ENCODE data around the gene CRLF1. TPM values are rescaled to one million over a fixed set of nuclear protein-coding genes. Genes with fewer than 3 reads are reported as not detected.

Gene CRLF1
- polyA plus RNA-seq, 1 experiment, result 5.6 TPM

GRCh38 chr19:18648973-18649315, 42.3 kb upstream of the CRLF1 start:
- H3K36me3 ChIP-seq (ENCODE audit: control insufficient read depth, insufficient read depth, low read length), result no peaks in the 10 kb centered on the region; the same call in 1 of the 2 replicates
- no peak for DNase-seq (ENCODE audit: low read depth)
- TF ChIP-seq CTCF (IDR thresholded peaks at IDR 0.05; ENCODE audit: insufficient read depth, low read depth, low read length), result no peak
- ChIA-PET POLR2A (no interaction called here), CTCF (interaction anchor here (0.8 to 2.0 kb wide), 3 partner anchors 8 to 158 kb away, joined by 3 to 5 read pairs (median 3); partner anchors contain the start of gene REX1BD)
- H3K27me3 ChIP-seq (ENCODE audit: control insufficient read depth, insufficient read depth, low read length), result no peaks in the 10 kb centered on the region
- H3K4me3 ChIP-seq (ENCODE audit: low read depth, low read length), result no peak overlapping the region

GRCh38 chr19:18647807-18648206, 41.2 kb upstream of the CRLF1 start:
- no peak for TF ChIP-seq CTCF (IDR thresholded peaks at IDR 0.05; ENCODE audit: insufficient read depth, low read depth, low read length)
- no peak for DNase-seq (ENCODE audit: low read depth)
- Histone ChIP-seq H3K36me3 (ENCODE audit: control insufficient read depth, insufficient read depth, low read length) (no peaks in the 10 kb centered on the region; the same call in 1 of the 2 replicates), H3K4me3 (ENCODE audit: low read depth, low read length) (no peak overlapping the region), H3K27me3 (ENCODE audit: control insufficient read depth, insufficient read depth, low read length) (no peaks in the 10 kb centered on the region)
- POLR2A ChIA-PET, result no interaction called here
- CTCF ChIA-PET, result interaction anchor here (2.0 kb wide), 1 partner anchor 7 kb away, joined by 5 read pairs; no protein-coding TSS in a partner anchor

- ChIA-PET POLR2A (no interaction called here), CTCF (no interaction called here)
- no peaks in the 10 kb centered on the region for H3K27me3 ChIP-seq (ENCODE audit: control insufficient read depth, insufficient read depth, low read length)
- DNase-seq (ENCODE audit: low read depth), result no peak
- TF ChIP-seq CTCF (IDR thresholded peaks at IDR 0.05; ENCODE audit: insufficient read depth, low read depth, low read length), result no peak
- H3K4me3 ChIP-seq (ENCODE audit: low read depth, low read length), result no peak overlapping the region
- no peaks in the 10 kb centered on the region for H3K36me3 ChIP-seq (ENCODE audit: control insufficient read depth, insufficient read depth, low read length)
Measured at GRCh38 chr19:18647371-18647767, 40.8 kb upstream of the CRLF1 start.

- CTCF ChIA-PET, result no interaction called here
- no peak for DNase-seq (ENCODE audit: low read depth)
- TF ChIP-seq CTCF (IDR thresholded peaks at IDR 0.05; ENCODE audit: insufficient read depth, low read depth, low read length), result no peak
- no peaks in the 10 kb centered on the region for H3K27me3 ChIP-seq (ENCODE audit: control insufficient read depth, insufficient read depth, low read length)
- no peak overlapping the region for H3K4me3 ChIP-seq (ENCODE audit: low read depth, low read length)
- H3K36me3 ChIP-seq (ENCODE audit: control insufficient read depth, insufficient read depth, low read length), result no peaks in the 10 kb centered on the region
- POLR2A ChIA-PET, result no interaction called here
Measured at GRCh38 chr19:18646535-18647370, 40.2 kb upstream of the CRLF1 start.

GRCh38 chr19:18645035-18645511, 38.5 kb upstream of the CRLF1 start:
- Histone ChIP-seq H3K27me3 (ENCODE audit: control insufficient read depth, insufficient read depth, low read length) (no peaks in the 10 kb centered on the region), H3K36me3 (ENCODE audit: control insufficient read depth, insufficient read depth, low read length) (no peaks in the 10 kb centered on the region), H3K4me3 (ENCODE audit: low read depth, low read length) (no peak overlapping the region)
- DNase-seq (ENCODE audit: low read depth), result no peak
- ChIA-PET CTCF (no interaction called here), POLR2A (no interaction called here)
- no peak for TF ChIP-seq CTCF (IDR thresholded peaks at IDR 0.05; ENCODE audit: insufficient read depth, low read depth, low read length)
